Measurements from ENCODE around the gene TENT5C.

DNA sequence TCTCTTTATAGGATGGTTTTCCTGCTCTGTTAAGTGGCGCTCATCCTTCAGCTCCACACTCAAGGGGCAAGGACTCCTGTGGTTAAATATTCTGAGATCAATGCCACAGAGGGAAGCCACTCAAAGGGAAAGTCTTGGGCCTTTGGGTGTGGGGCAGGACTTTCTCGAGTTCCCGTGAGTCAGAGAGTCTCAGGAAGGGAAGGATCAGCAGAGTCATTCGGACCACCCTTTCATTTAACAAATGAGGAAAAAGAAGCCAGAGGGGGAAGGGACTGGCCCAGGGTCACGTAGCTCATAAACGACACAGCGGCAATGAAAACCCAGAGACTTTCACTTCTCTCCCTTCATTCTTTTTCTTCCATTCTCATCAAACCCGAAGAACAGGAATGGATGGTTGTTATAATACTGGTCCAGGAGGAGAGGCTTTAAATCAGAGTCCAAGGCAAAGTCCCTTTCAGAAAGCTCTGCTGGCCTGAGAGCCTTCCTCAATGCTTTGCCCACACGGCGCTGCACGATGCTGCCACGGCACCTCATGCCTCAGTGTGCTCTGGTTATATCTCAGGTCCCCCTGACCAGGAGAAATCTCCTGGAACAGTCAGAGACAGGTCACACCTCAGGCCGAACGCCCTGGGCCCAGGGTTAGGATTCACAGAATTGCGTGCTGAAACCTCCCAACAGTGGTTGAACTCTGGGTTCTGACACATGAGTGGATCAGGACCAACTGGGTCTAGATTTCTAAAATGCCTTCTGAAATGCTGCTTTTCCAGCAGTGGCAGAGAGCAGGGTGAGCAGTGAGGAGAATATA is 65.3 kb downstream of the TENT5C start:
- TF ChIP-seq, protein P1, sequence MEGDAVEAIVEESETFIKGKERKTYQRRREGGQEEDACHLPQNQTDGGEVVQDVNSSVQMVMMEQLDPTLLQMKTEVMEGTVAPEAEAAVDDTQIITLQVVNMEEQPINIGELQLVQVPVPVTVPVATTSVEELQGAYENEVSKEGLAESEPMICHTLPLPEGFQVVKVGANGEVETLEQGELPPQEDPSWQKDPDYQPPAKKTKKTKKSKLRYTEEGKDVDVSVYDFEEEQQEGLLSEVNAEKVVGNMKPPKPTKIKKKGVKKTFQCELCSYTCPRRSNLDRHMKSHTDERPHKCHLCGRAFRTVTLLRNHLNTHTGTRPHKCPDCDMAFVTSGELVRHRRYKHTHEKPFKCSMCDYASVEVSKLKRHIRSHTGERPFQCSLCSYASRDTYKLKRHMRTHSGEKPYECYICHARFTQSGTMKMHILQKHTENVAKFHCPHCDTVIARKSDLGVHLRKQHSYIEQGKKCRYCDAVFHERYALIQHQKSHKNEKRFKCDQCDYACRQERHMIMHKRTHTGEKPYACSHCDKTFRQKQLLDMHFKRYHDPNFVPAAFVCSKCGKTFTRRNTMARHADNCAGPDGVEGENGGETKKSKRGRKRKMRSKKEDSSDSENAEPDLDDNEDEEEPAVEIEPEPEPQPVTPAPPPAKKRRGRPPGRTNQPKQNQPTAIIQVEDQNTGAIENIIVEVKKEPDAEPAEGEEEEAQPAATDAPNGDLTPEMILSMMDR (IDR thresholded peaks at IDR 0.05; ENCODE audit: low read depth, low read length), result no peak
- TF ChIP-seq MYC (IDR thresholded peaks at IDR 0.05; ENCODE audit: low read depth, low read length) (no peak), POLR2A (IDR thresholded peaks at IDR 0.05; ENCODE audit: extremely low read depth, insufficient read length) (no peak)
- TF ChIP-seq, protein P2, sequence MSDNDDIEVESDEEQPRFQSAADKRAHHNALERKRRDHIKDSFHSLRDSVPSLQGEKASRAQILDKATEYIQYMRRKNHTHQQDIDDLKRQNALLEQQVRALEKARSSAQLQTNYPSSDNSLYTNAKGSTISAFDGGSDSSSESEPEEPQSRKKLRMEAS (IDR thresholded peaks at IDR 0.05; ENCODE audit: low read depth, low read length), result no peak

Measured in NB4 (cell line).